ENCODE data around the gene CBX5. TPM values are rescaled to one million over a fixed set of nuclear protein-coding genes. Genes with fewer than 3 reads are reported as not detected.
A peak's percentile ranks its signal among the peaks of the same experiment; 100 is the strongest.

CBX5 gene
- total and polyA plus RNA-seq, 9 of the 15 experiments (the other 6 are each of a cell fraction or from before 2014, with no cell fraction given), result 32.6 to 102 (median 59.2) TPM

DNA sequence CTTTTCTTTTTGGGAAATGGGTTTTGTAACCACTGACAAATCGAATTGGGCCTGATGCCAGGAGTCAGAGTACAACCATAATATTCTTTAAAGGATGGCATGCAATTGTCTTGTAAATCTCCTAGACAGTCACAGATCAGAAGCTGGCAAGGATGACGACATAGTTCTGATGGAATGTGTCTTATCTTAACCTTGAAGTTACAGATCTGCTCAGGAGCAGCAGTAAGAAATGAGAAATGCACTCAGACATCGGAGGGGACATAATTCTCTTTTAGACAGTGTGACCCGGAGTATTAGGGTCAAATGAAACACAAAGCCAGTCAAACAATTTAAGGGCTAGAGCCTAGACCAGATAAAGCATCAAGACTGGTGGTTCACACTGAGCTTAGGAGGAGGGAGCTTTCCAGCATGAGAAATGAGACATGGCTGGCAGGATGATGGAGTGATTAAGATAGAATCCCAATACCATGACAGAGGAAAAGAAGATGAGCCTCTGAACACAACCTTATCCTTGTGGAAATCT is 17.5 kb downstream of the CBX5 start (continued):
- TF ChIP-seq, protein P1, sequence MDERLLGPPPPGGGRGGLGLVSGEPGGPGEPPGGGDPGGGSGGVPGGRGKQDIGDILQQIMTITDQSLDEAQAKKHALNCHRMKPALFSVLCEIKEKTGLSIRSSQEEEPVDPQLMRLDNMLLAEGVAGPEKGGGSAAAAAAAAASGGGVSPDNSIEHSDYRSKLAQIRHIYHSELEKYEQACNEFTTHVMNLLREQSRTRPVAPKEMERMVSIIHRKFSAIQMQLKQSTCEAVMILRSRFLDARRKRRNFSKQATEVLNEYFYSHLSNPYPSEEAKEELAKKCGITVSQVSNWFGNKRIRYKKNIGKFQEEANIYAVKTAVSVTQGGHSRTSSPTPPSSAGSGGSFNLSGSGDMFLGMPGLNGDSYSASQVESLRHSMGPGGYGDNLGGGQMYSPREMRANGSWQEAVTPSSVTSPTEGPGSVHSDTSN (CRISPR knock-in tag; IDR thresholded peaks at IDR 0.05; ENCODE audit: low read depth), result no peak
- TF ChIP-seq, protein P1 (tag; conservative IDR thresholded peaks at IDR 0.05; ENCODE audit: low read depth), result peak; percentile 97
- TF ChIP-seq ZNF282 (CRISPR knock-in tag; IDR thresholded peaks at IDR 0.05) (no peak), ATF7 (IDR thresholded peaks at IDR 0.05) (peak; percentile 97), CBFA2T3 (IDR thresholded peaks at IDR 0.05) (peak; percentile 65), SMARCA4 (IDR thresholded peaks at IDR 0.05) (peak; percentile 80), MAZ (CRISPR knock-in tag; conservative IDR thresholded peaks at IDR 0.05 in 1 of 2, IDR thresholded peaks at IDR 0.05 in 1 of 2) (peak in 1 of 2 experiments; percentile 26; a peak in 1 of 4 replicates), ESRRA (IDR thresholded peaks at IDR 0.05; ENCODE audit: borderline replicate concordance, low read depth) (peak; percentile 87), ARID1B (IDR thresholded peaks at IDR 0.05) (peak; percentile 54), SOX6 (IDR thresholded peaks at IDR 0.05) (peak; percentile 84), RCOR1 (IDR thresholded peaks at IDR 0.05; ENCODE audit: borderline replicate concordance in 1 of 2, low read depth in 2 of 2, low read length in 2 of 2) (peak in 1 of 2 experiments; percentile 49; a peak in 1 of 4 replicates), L3MBTL2 (IDR thresholded peaks at IDR 0.05) (0 out of 2 replicates have a peak, but pooled peaks have one; percentile 33), CBFA2T2 (conservative IDR thresholded peaks at IDR 0.05) (peak; percentile 30; the same call in 1 of the 2 replicates)
- TF ChIP-seq, protein P2, sequence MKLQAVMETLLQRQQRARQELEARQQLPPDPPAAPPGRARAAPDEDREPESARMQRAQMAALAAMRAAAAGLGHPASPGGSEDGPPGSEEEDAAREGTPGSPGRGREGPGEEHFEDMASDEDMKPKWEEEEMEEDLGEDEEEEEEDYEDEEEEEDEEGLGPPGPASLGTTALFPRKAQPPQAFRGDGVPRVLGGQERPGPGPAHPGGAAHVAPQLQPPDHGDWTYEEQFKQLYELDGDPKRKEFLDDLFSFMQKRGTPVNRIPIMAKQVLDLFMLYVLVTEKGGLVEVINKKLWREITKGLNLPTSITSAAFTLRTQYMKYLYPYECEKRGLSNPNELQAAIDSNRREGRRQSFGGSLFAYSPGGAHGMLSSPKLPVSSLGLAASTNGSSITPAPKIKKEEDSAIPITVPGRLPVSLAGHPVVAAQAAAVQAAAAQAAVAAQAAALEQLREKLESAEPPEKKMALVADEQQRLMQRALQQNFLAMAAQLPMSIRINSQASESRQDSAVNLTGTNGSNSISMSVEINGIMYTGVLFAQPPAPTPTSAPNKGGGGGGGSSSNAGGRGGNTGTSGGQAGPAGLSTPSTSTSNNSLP (IDR thresholded peaks at IDR 0.05; ENCODE audit: borderline replicate concordance, low read depth, low read length), result peak; percentile 41; the same call in 1 of the 2 replicates
- TF ChIP-seq, protein P3, sequence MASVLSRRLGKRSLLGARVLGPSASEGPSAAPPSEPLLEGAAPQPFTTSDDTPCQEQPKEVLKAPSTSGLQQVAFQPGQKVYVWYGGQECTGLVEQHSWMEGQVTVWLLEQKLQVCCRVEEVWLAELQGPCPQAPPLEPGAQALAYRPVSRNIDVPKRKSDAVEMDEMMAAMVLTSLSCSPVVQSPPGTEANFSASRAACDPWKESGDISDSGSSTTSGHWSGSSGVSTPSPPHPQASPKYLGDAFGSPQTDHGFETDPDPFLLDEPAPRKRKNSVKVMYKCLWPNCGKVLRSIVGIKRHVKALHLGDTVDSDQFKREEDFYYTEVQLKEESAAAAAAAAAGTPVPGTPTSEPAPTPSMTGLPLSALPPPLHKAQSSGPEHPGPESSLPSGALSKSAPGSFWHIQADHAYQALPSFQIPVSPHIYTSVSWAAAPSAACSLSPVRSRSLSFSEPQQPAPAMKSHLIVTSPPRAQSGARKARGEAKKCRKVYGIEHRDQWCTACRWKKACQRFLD (CRISPR knock-in tag; IDR thresholded peaks at IDR 0.05), result 0 out of 2 replicates have a peak, but pooled peaks have one; percentile 54
- TF ChIP-seq, protein P4, sequence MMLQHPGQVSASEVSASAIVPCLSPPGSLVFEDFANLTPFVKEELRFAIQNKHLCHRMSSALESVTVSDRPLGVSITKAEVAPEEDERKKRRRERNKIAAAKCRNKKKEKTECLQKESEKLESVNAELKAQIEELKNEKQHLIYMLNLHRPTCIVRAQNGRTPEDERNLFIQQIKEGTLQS (IDR thresholded peaks at IDR 0.05), result peak; percentile 97
- TF ChIP-seq, protein P4 (CRISPR knock-in tag; conservative IDR thresholded peaks at IDR 0.05), result no peak
- TF ChIP-seq, protein P5, sequence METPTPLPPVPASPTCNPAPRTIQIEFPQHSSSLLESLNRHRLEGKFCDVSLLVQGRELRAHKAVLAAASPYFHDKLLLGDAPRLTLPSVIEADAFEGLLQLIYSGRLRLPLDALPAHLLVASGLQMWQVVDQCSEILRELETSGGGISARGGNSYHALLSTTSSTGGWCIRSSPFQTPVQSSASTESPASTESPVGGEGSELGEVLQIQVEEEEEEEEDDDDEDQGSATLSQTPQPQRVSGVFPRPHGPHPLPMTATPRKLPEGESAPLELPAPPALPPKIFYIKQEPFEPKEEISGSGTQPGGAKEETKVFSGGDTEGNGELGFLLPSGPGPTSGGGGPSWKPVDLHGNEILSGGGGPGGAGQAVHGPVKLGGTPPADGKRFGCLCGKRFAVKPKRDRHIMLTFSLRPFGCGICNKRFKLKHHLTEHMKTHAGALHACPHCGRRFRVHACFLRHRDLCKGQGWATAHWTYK (CRISPR knock-in tag; IDR thresholded peaks at IDR 0.05), result no peak
